ENCODE measurements around the gene RPS14. TPM values are rescaled to one million over a fixed set of nuclear protein-coding genes. Genes with fewer than 3 reads are reported as not detected.
"Not testable (repeated sequence)": the region's sequence is repeated elsewhere in the genome, so short reads cannot be mapped to it uniquely, and the experiment has no call there.

RPS14 gene
- total RNA-seq, 2 experiments from 2014 or later = 3,748 to 3,882 TPM

DNA sequence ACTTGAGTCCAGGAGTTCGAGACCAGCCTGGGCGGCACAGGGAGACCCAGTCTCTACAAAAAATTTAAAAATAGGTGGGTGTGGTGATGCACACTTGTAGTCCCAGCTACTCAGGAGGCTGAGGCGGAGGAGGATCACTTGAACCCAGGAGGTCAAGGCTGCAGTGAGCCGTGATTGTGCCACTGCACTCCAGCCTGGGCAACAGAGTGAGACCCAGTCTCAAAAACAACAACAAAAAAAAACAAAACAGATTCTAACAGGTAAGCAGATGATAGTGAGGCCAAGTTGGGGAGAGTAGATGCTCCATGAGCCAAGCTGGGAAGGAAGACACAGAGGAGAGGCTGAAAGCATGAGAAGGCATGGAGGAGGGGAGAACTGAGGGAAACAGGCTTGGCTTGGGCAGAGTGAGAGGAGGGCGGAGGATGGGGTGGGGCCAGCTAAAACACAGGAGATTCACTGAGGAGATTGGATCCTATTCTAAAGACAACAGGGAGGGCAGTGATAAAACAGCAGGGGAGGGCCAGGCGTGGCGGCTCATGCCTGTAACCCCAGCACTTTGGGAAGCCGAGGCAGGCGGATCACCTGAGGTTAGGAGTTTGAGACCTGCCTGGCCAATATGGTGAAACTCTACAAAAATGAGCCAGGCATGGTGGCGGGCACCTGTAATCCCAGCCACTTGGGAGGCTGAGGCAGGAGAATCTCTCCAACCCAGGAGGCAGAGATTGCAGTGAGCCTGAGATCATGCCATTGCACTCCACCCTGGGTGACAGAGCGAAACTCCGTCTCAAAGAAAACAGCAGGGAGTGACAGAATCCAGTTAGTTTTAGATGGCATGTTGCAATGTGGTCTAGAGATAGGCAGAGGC is 8.4 kb downstream of the RPS14 start:
- intact Hi-C loops (cut with micrococcal nuclease) = no loop called here

DNA sequence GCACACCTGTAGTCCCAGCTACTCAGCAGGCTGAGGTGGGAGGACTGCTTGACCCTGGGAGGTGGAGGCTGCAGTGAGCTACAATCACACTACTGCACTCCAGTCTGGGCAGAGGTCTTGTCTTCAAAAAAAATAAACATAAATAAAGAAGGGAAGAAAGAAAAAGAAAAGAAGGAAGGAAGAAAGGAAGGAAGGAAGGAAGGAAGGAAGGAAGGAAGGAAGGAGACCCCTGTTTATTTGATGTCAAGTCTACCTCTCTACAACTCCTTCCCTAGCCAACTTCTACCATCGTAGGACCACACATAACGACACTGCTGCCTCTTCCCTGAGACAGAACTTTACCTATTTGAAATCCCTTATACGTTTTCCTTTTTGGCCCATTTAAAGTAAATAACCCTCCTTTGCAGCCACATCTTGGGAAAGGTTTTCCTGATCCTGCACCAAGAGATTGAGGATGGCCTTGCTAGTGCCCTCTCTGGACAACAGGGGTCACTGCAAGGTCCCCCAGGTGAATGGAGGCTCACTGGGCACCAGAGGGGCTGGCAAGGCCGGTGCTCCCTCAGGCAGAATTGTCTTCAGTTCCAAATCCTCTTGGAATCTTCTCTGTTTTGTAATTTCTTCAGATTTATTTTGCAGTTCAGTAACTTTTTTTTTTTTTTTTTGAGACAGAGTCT is 10.5 kb downstream of the RPS14 start:
- H3K4me1 Mint-ChIP-seq (ENCODE audit: low read depth) = peaks cover 13% of the 10 kb centered on the region
- H3K4me3 Mint-ChIP-seq = no peak overlapping the region
- H3K36me3 Mint-ChIP-seq = peaks cover 15% of the 10 kb centered on the region
- peak; percentile 30 for DNase-seq
- no peaks in the 10 kb centered on the region for H3K9me3 Mint-ChIP-seq
- no peaks in the 10 kb centered on the region for H3K27me3 Mint-ChIP-seq
- intact Hi-C loops (cut with micrococcal nuclease) = no loop called here
- CTCF ChIA-PET = interaction anchor here (0.7 to 2.2 kb wide), 6 partner anchors 8 to 158 kb away, joined by 3 to 11 read pairs (median 4); partner anchors contain the start of gene RPS14
- H3K27ac Mint-ChIP-seq = no peak overlapping the region
- POLR2A ChIA-PET = no interaction called here

More for the DNA sequence above, 8.4 kb downstream of the RPS14 start:
- Mint-ChIP-seq H3K4me3 (no peak overlapping the region), H3K9me3 (no peaks in the 10 kb centered on the region), H3K27ac (peak overlapping the region; percentile 49), H3K36me3 (peaks cover 33% of the 10 kb centered on the region), H3K27me3 (no peaks in the 10 kb centered on the region), H3K4me1 (ENCODE audit: low read depth) (peaks cover 17% of the 10 kb centered on the region)
- ChIA-PET CTCF (no interaction called here), POLR2A (interaction anchor here (1.0 kb wide), 1 partner anchor 28 kb away, joined by 3 read pairs; the partner anchor contains the start of gene CD74)
- DNase-seq = no peak

DNA sequence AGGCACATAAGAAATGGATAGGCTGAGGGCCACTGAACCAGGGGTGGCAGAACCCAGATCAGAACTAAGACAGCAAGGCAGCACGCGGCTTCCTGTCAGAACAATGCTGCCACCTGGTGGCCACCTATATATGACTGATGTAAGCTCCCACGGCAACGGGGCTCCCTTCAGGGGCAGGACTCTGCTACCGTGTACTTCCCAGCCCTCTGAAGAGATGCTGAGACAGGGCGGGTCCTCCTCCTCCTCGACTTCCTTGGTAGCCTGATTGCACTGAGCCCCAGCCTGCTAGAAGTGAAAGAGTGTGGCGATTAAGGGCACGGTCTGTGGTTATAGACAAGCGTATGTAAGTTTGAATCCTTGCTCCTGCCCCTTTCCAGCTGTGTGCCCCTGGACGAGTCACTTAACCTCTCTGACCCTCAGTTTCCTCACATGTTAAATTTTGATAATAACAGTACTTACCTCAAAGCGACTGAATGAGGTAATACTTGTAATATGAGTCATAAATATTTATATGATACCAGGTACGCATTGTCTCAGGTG is 13.3 kb downstream of the RPS14 start:
- no peaks in the 10 kb centered on the region for H3K27me3 Mint-ChIP-seq
- no peaks in the 10 kb centered on the region for H3K36me3 Mint-ChIP-seq
- H3K4me1 Mint-ChIP-seq (ENCODE audit: low read depth) = peaks cover 9% of the 10 kb centered on the region
- peak; percentile 92 for DNase-seq
- no peaks in the 10 kb centered on the region for H3K9me3 Mint-ChIP-seq
- intact Hi-C loops (cut with micrococcal nuclease) = loop anchor here (1.0 to 2.0 kb wide), 7 partner anchors 24 to 306 kb away; partner anchors contain the start of genes CD74 and TCOF1
- no peak overlapping the region for H3K4me3 Mint-ChIP-seq
- POLR2A ChIA-PET = interaction anchor here (1.0 to 1.2 kb wide), 3 partner anchors 23 to 37 kb away, joined by 3 to 5 read pairs (median 4); partner anchors contain the start of gene CD74
- CTCF ChIA-PET = interaction anchor here (0.5 to 2.4 kb wide), 24 partner anchors 9 to 278 kb away, joined by 3 to 28 read pairs (median 4); partner anchors contain the start of genes CD74 and RPS14
- H3K27ac Mint-ChIP-seq = peak overlapping the region; percentile 46

DNA sequence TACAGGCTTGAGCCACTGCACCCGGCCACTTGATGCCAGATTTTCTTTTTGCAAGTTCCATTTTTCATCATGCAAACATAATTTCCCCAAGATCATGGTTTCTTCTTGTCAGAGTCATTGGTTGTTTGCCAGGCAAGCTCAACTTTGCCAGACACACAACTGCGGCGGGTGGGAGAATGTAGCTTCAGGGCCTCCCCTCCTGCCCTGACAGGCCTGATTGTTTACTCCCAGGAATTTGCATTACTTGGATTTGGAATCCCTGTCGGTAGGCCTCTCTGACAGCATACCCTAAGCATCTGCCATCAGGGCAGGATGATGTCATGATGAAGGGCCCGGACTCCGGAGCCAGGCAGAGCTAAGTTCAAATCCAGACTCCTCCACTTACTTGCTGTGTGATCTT is 15.1 kb downstream of the RPS14 start:
- Mint-ChIP-seq H3K27me3 (no peaks in the 10 kb centered on the region), H3K27ac (no peak overlapping the region), H3K4me3 (no peak overlapping the region), H3K4me1 (ENCODE audit: low read depth) (peaks cover 9% of the 10 kb centered on the region), H3K36me3 (no peaks in the 10 kb centered on the region), H3K9me3 (no peaks in the 10 kb centered on the region)
- POLR2A ChIA-PET = no interaction called here
- CTCF ChIA-PET = interaction anchor here (0.7 to 2.7 kb wide), 2 partner anchors 36 to 272 kb away, joined by 3 to 12 read pairs; no protein-coding TSS in a partner anchor
- no peak for DNase-seq
- intact Hi-C loops (cut with micrococcal nuclease) = no loop called here

DNA sequence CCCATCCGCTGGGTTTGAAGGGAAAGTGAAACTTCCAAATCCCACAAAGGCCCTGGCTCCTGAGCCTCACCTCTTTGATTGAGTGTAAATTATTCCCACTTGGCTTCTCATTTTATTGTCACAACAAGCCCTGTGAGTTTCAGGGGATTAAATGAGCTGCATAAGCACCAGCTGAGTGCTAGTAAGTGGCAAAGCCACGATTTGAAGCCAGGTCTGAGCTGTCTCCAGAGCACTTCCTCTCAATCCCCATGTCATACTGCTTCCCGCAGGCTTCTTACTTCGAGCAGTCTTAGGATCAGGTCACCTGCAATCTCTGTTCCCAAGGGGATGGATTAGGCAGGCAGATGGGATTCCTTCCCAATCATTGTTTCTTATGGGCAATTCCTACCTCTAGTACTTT is 18.0 kb downstream of the RPS14 start:
- Mint-ChIP-seq H3K4me3 (no peak overlapping the region), H3K4me1 (ENCODE audit: low read depth) (peaks cover 9% of the 10 kb centered on the region), H3K36me3 (no peaks in the 10 kb centered on the region), H3K27ac (no peak overlapping the region), H3K27me3 (no peaks in the 10 kb centered on the region), H3K9me3 (no peaks in the 10 kb centered on the region)
- DNase-seq = no peak
- POLR2A ChIA-PET = no interaction called here
- intact Hi-C loops (cut with micrococcal nuclease) = no loop called here
- CTCF ChIA-PET = interaction anchor here (0.5 kb wide), 1 partner anchor 74 kb away, joined by 3 read pairs; no protein-coding TSS in a partner anchor

DNA sequence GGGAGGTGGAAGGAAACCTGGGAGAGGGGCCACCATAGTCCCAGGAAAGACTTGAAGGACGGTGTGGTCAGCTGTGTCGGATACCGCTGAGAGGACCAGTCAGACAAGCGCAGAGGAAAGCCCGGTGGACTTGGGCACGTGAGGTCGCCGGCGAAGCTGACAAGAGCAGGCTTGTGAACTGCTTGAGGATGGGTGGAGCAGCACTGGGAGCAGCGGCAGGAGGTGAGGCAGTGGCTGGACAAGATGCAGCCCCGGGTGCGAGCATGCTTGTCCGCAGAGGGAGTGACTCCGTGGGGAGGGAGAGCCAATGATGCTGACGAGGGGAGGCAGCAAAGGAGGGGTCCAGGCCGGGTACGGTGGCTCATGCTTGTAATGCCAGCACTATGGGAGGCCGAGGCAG is 18.5 kb downstream of the RPS14 start:
- no peaks in the 10 kb centered on the region for H3K36me3 Mint-ChIP-seq
- H3K9me3 Mint-ChIP-seq = no peaks in the 10 kb centered on the region
- no peak for DNase-seq
- ChIA-PET POLR2A (no interaction called here), CTCF (no interaction called here)
- intact Hi-C loops (cut with micrococcal nuclease) = no loop called here
- H3K4me1 Mint-ChIP-seq (ENCODE audit: low read depth) = peaks cover 4% of the 10 kb centered on the region
- no peak overlapping the region for H3K27ac Mint-ChIP-seq
- H3K27me3 Mint-ChIP-seq = no peaks in the 10 kb centered on the region
- peak overlapping the region; percentile 9 for H3K4me3 Mint-ChIP-seq

DNA sequence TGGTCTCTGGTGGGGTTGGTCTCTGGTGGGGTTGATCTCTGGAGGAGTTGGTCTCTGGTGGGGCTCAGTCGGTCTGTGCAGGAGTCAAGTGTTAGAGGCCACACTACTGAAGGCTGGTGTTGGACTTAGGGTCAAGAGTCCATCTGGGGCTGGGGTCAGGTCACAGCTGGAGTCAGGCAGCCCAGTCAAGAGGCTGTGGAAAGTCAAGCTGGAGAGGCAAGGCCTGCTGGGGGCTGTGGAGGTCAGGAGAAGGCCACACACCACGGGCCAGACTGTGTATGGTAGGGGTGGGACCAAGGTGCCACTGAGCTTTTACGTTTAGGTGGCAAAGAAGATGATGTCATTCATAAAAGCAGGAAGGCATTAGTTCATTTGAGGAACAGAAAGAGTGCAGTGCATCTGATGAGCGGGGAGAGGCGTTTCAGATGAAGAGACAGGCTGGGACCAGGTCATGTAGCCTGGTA is 20.1 kb downstream of the RPS14 start:
- Mint-ChIP-seq H3K4me3 (no peak overlapping the region), H3K9me3 (no peaks in the 10 kb centered on the region), H3K27me3 (no peaks in the 10 kb centered on the region), H3K27ac (no peak overlapping the region), H3K36me3 (no peaks in the 10 kb centered on the region), H3K4me1 (ENCODE audit: low read depth) (no peaks in the 10 kb centered on the region)
- ChIA-PET POLR2A (no interaction called here), CTCF (no interaction called here)
- DNase-seq = no peak
- intact Hi-C loops (cut with micrococcal nuclease) = no loop called here

DNA sequence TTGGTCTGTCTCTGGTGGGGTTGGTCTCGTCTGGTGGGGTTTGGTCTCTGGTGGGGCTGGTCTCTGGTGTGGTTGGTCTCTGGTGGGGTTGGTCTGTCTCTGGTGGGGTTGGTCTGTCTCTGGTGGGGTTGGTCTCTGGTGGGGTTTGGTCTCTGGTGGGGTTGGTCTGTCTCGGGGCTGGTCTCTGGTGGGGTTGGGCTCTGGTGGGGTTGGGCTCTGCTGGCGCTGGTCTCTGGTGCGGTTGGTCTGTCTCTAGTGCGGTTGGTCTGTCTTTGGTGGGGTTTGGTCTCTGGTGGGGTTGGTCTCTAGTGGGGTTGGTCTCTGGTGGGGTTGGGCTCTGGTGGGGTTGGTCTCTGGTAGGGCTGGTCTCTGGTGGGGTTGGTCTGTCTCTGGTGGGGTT is 20.6 kb downstream of the RPS14 start:
- Mint-ChIP-seq H3K27me3 (no peaks in the 10 kb centered on the region), H3K36me3 (no peaks in the 10 kb centered on the region), H3K27ac (no peak overlapping the region), H3K4me1 (ENCODE audit: low read depth) (no peaks in the 10 kb centered on the region), H3K9me3 (no peaks in the 10 kb centered on the region), H3K4me3 (no peak overlapping the region)
- intact Hi-C loops (cut with micrococcal nuclease) = no loop called here
- CTCF ChIA-PET = no interaction called here
- POLR2A ChIA-PET = interaction anchor here (1.2 kb wide), 1 partner anchor 16 kb away, joined by 3 read pairs; the partner anchor contains the start of gene CD74
- no peak for DNase-seq

DNA sequence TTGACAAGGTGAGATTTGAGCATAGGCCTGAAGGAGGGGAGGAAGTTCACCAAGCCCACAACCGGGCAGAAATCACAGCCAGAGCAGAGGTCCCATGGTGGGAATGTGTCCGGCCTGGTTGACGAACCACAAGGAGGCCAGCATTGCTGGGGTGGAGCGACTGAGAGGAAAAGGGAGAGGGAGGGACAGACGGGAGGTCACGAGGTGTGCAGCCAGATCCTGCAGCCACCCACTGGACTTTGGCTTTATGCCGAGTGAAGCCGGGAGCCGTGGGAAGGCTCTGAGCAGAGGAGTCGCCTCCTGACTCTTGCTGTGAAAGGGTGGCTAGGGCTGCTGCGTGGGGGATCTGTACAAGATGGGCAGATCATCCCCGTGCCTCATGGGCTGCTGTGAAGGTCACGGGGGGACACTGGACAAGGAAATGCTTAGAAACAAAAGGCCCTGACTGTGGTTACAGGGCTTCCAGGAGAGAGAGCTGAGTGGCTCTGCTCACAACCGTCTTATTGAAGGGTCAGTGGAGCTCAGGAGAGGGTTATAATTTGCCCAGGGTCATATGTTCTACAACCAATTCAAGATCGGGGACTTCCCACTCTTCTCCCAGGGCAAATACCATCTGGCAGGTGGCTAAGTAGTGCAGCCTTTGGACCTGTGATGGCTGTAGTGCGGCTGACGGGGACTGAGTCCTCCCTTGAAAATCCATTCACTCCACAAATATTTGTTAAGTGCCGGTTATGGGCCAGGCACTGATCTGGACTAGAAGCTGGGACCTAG is 21.2 kb downstream of the RPS14 start:
- ChIA-PET POLR2A (interaction anchor here (1.2 kb wide), 1 partner anchor 15 kb away, joined by 3 read pairs; the partner anchor contains the start of gene CD74), CTCF (interaction anchor here (0.6 kb wide), 1 partner anchor 8 kb away, joined by 3 read pairs; no protein-coding TSS in a partner anchor)
- Mint-ChIP-seq H3K27me3 (no peaks in the 10 kb centered on the region), H3K36me3 (no peaks in the 10 kb centered on the region), H3K27ac (no peak overlapping the region), H3K9me3 (peaks cover 2% of the 10 kb centered on the region), H3K4me3 (no peak overlapping the region), H3K4me1 (ENCODE audit: low read depth) (no peaks in the 10 kb centered on the region)
- intact Hi-C loops (cut with micrococcal nuclease) = no loop called here
- no peak for DNase-seq

DNA sequence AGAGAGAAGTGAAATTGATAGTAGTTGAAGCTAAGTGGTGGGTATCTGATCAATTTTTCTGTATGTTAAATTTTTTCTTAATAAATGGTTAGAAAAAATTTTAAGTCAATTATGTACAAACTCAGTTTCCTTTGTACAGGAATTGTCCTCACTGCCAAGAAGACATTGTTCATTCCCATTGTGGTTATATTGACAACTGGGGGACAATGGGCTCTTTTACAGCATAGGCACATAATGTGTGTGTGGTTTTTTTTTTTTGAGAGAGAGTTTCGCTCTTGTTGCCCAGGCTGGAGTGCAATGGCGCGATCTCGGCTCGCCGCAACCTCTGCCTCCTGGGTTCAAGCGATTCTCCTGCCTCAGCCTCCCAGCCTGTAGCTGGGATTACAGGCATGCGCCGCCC is 23.4 kb downstream of the RPS14 start:
- H3K27ac Mint-ChIP-seq; H3K9me3 Mint-ChIP-seq; H3K27me3 Mint-ChIP-seq; H3K4me1 Mint-ChIP-seq (ENCODE audit: low read depth); CTCF ChIA-PET; POLR2A ChIA-PET; DNase-seq; intact Hi-C loops (cut with micrococcal nuclease); H3K36me3 Mint-ChIP-seq; H3K4me3 Mint-ChIP-seq: not testable (repeated sequence)

DNA sequence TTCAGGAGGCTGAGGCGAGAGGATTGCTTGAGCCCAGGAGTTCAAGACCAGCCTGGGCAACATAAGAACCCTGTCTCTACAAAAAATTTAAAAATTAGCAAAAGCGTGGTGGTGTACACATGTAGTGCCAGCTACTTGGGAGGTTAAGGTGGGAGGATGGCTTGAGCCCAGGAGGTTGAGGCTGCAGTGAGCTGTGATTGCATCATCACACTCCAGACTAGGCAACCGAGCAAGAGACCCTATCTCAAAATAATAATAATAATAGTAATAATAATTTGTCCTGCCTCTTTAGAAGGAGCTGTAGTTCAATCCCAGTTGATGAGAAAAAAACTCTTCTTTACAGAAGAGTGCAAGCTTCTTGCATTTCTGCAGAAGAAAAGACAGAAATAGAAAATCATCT is 26.8 kb downstream of the RPS14 start:
- DNase-seq = no peak
- no peaks in the 10 kb centered on the region for H3K4me1 Mint-ChIP-seq (ENCODE audit: low read depth)
- no peak overlapping the region for H3K4me3 Mint-ChIP-seq
- intact Hi-C loops (cut with micrococcal nuclease) = no loop called here
- H3K9me3 Mint-ChIP-seq = peaks cover 2% of the 10 kb centered on the region
- H3K36me3 Mint-ChIP-seq = no peaks in the 10 kb centered on the region
- POLR2A ChIA-PET = no interaction called here
- no peaks in the 10 kb centered on the region for H3K27me3 Mint-ChIP-seq
- CTCF ChIA-PET = interaction anchor here (0.7 to 1.6 kb wide), 2 partner anchors 14 to 16 kb away, joined by 3 to 4 read pairs; no protein-coding TSS in a partner anchor
- H3K27ac Mint-ChIP-seq = no peak overlapping the region

Data from activated CD4-positive, alpha-beta memory T cell treated with anti-CD3 and anti-CD28 coated beads for 36 hours (primary cell).